Left lobe of liver (tissue), 2 donors: ENCODE measurements around the gene PCDHGB2. TPM values are rescaled to one million over a fixed set of nuclear protein-coding genes. Genes with fewer than 3 reads are reported as not detected.
"Not testable (repeated sequence)": the region's sequence is repeated elsewhere in the genome, so short reads cannot be mapped to it uniquely, and the experiment has no call there.

Experiments
- ATAC-seq: fragments of 200-7000 bp; cut with Tn5 transposase; one replicate; pipeline ENCODE4 v1.9.1; 2020; ENCODE audit warnings: mild to moderate bottlenecking, moderate library complexity
- DNase-seq: peaks from one replicate; pipeline ENCODE4 v3.0.0-alpha.2; 2020; ENCODE audit warnings: low spot score
- total RNA-seq: library from RNA; stranded (reverse); gene quantifications from one replicate; pipeline ENCODE4 v1.2.1, GENCODE V29; 2021
- donor health status: DM: no; HTN: no; CAD: no; lungs with moderate emphysema.
- donor health status: DM: no; HTN: yes; CAD: no.

Gene PCDHGB2
- total RNA-seq, 1 donor from 2014 or later, result 0.81 TPM

DNA sequence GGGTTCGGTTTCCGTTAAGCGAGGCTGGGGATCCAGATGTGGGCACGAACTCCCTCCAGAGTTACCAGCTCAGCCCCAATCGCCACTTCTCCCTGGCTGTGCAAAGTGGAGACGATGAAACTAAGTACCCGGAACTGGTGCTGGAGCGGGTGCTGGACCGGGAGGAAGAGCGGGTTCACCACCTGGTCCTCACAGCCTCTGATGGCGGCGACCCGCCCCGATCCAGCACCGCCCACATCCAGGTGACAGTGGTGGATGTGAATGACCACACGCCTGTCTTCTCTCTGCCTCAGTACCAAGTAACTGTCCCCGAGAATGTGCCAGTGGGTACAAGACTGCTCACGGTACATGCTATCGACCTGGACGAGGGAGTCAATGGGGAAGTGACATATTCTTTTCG is 23.6 kb downstream of the PCDHGB2 start:
- ATAC-seq (no peak), DNase-seq (no peak)

DNA sequence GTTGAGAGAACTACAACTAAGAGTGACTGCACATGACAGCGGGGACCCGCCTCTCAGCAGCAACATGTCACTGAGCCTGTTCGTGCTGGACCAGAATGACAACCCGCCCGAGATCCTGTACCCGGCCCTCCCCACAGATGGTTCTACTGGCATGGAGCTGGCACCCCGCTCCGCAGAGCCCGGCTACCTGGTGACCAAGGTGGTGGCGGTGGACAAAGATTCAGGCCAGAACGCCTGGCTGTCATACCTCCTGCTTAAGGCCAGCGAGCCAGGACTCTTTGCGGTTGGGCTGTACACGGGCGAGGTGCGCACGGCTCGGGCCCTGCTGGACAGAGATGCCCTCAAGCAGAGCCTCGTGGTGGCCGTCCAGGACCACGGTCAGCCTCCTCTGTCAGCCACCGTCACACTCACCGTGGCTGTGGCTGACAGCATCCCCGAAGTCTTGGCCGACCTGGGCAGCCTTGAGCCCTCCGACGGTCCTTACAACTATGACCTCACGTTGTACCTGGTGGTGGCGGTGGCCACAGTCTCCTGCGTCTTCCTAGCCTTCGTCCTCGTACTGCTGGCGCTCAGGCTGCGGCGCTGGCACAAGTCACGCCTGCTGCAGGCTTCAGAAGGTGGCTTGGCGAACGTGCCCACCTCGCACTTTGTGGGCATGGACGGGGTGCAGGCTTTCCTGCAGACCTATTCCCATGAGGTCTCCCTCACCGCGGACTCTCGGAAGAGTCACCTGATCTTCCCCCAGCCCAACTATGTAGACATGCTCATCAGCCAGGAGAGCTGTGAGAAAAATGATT is 24.9 kb downstream of the PCDHGB2 start:
- DNase-seq (no peak), ATAC-seq (no peak)

DNA sequence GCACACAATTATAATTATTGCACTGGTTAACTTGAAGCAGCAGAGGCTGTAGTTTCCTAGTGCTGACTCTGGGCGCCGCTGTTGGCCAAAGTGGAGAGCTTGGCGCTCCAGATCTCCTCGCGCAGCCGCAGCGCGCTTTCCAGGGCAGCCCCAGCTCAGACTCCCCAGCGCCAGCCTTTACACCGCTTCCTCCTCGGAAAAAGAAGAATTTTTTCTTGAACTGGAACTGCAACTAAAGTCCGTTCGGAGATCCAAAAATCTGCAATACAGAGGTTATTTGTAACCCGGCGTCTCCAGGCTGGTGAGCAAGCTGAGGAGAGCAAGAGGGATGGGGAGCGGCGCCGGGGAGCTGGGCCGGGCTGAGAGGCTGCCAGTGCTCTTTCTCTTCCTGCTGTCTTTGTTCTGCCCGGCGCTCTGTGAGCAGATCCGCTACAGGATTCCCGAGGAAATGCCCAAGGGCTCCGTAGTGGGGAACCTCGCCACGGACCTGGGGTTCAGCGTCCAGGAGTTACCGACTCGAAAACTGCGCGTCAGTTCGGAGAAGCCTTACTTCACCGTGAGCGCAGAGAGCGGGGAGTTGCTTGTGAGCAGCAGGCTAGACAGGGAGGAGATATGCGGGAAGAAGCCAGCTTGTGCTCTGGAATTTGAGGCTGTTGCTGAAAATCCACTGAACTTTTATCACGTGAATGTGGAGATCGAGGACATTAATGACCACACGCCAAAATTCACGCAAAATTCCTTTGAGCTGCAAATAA is 27.9 kb downstream of the PCDHGB2 start, which contains the start of gene PCDHGB4:
Gene PCDHGB4 (plus strand): TSS at position 142 of the 755 bp plus-strand sequence. CDS start 187 bp downstream, at position 329.
- peak; percentile 97 for ATAC-seq
- not testable (repeated sequence) for DNase-seq

DNA sequence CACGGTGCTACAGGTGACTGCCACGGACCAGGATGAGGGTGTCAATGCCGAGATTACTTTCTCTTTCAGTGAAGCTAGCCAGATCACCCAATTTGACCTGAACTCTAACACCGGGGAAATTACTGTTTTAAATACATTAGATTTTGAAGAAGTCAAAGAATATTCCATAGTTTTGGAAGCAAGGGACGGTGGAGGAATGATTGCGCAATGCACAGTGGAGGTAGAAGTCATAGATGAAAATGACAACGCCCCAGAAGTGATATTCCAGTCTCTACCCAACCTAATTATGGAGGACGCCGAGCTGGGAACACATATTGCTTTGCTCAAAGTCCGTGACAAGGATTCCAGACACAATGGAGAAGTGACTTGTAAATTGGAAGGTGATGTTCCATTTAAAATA is 28.9 kb downstream of the PCDHGB2 start:
- DNase-seq (no peak), ATAC-seq (no peak)

DNA sequence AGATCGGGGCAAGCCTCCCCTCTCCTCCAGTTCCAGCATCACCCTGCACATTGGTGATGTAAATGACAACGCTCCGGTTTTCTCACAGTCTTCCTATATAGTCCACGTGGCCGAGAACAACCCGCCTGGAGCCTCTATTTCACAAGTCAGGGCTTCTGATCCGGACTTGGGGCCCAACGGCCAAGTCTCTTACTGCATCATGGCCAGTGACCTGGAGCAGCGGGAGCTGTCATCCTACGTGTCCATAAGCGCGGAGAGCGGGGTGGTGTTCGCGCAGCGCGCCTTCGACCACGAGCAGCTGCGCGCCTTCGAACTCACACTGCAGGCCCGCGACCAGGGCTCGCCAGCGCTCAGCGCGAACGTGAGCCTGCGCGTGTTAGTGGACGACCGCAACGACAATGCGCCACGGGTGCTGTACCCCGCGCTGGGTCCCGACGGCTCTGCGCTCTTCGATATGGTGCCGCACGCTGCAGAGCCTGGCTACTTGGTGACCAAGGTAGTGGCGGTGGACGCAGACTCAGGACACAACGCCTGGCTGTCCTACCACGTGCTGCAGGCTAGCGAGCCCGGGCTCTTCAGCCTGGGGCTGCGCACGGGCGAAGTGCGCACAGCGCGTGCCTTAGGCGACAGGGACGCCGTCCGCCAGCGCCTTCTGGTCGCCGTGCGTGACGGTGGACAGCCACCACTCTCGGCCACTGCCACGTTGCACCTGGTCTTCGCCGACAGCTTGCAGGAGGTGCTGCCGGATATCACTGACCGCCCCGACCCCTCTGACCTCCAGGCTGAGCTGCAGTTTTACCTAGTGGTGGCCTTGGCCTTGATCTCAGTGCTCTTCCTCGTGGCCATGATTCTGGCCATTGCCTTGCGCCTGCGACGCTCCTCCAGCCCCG is 29.6 kb downstream of the PCDHGB2 start:
- DNase-seq (no peak), ATAC-seq (no peak)

DNA sequence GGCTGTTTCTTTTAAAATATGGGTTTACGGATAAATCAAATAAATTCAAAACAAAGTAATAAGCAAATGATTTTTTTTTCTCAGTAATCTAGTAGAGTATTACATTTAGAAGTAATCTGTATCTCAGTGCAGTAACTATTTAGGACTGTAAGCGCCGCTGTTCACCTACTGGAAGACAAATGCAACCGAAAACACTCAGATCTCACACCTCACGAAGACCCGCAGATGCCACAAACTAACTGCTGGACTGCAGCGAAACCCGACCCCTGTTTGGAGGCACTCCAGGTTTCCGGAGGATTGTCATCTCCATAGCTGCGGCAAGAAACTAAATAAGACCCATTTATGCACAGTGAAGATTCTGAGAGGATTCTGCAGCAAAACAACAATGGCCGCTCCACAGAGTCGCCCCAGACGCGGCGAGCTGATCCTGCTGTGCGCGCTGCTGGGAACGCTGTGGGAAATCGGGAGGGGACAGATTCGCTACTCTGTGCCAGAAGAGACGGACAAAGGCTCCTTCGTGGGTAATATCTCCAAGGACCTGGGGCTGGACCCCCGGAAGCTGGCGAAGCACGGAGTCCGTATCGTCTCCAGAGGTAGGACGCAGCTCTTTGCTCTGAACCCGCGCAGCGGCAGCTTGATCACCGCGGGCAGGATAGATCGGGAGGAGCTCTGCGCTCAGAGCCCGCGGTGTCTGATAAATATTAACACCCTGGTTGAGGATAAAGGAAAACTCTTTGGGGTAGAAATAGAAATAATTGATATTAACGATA is 32.8 kb downstream of the PCDHGB2 start, which contains the start of gene PCDHGA8:
Gene PCDHGA8 (plus strand): TSS at position 205 of the 770 bp plus-strand sequence. CDS start 181 bp downstream, at position 386.
- DNase-seq (no peak), ATAC-seq (no peak)

DNA sequence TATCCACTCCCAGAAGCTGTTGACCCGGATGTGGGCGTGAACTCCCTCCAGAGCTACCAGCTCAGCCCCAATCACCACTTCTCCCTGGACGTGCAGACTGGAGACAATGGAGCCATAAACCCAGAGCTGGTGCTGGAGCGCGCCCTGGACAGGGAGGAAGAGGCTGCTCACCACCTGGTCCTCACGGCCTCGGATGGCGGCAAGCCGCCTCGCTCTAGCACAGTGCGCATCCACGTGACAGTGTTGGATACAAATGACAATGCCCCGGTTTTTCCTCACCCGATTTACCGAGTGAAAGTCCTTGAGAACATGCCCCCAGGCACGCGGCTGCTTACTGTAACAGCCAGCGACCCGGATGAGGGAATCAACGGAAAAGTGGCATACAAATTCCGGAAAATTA is 33.5 kb downstream of the PCDHGB2 start:
- DNase-seq (no peak), ATAC-seq (no peak)

DNA sequence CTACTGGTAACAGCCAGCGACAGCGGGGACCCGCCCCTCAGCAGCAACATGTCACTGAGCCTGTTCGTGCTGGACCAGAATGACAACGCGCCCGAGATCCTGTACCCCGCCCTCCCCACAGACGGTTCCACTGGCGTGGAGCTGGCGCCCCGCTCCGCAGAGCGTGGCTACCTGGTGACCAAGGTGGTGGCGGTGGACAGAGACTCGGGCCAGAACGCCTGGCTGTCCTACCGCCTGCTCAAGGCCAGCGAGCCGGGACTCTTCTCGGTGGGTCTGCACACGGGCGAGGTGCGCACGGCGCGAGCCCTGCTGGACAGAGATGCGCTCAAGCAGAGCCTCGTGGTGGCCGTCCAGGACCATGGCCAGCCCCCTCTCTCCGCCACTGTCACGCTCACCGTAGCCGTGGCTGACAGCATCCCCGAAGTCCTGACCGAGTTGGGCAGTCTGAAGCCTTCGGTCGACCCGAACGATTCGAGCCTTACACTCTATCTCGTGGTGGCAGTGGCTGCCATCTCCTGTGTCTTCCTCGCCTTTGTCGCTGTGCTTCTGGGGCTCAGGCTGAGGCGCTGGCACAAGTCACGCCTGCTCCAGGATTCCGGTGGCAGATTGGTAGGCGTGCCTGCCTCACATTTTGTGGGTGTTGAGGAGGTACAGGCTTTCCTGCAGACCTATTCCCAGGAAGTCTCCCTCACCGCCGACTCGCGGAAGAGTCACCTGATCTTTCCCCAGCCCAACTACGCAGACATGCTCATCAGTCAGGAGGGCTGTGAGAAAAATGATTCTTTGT is 34.8 kb downstream of the PCDHGB2 start:
- DNase-seq, ATAC-seq: not testable (repeated sequence)

DNA sequence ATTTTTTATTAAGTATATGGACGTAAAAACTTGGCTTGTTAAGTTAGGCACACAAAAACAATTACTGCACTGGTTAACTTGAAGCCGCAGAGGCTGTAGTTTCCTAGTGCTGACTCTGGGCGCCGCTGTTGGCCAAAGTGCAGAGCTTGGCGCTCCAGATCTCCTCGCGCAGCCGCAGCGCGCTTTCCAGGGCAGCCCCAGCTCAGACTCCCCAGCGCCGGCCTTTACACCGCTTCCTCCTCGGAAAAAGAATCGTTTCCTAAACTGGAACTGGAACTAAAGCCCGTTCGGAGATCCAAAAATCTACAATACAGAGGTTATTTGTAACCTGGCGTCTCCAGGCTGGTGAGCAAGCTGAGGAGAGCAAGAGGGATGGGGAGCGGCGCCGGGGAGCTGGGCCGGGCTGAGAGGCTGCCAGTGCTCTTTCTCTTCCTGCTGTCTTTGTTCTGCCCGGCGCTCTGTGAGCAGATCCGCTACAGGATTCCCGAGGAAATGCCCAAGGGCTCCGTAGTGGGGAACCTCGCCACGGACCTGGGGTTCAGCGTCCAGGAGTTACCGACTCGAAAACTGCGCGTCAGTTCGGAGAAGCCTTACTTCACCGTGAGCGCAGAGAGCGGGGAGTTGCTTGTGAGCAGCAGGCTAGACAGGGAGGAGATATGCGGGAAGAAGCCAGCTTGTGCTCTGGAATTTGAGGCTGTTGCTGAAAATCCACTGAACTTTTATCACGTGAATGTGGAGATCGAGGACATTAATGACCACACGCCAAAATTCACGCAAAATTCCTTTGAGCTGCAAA is 38.2 kb downstream of the PCDHGB2 start, which contains the start of gene PCDHGB5:
Gene PCDHGB5 (plus strand): TSS at position 192 of the 796 bp plus-strand sequence. CDS start 181 bp downstream, at position 373.
- ATAC-seq (peak; percentile 99), DNase-seq (peak; percentile 64)

DNA sequence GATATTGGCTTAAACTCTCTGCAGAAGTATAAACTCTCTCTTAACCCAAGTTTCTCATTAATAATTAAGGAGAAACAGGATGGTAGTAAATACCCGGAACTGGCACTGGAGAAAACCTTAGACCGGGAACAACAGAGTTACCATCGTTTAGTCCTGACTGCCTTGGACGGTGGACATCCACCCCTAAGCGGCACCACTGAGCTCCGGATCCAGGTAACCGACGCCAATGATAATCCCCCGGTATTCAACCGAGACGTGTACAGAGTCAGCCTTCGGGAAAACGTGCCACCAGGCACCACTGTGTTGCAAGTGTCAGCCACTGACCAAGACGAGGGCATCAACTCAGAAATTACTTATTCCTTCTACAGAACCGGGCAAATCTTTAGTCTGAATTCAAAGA is 38.8 kb downstream of the PCDHGB2 start:
- ATAC-seq (no peak), DNase-seq (no peak)

DNA sequence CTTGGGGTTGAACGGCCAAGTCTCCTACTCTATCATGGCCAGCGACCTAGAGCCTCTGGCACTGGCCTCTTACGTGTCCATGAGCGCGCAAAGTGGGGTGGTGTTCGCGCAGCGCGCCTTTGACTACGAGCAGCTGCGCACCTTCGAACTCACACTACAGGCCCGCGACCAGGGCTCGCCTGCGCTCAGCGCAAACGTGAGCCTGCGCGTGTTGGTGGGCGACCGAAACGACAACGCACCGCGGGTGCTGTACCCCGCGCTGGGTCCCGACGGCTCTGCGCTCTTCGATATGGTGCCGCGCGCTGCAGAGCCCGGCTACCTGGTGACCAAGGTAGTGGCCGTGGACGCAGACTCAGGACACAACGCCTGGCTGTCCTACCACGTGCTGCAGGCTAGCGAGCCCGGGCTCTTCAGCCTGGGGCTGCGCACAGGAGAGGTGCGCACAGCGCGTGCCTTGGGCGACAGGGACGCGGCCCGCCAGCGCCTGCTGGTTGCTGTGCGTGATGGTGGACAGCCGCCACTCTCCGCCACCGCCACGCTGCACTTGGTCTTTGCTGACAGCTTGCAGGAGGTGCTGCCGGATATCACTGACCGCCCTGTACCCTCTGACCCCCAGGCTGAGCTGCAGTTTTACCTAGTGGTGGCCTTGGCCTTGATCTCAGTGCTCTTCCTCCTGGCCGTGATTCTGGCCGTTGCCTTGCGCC is 39.9 kb downstream of the PCDHGB2 start:
- ATAC-seq, result no peak
- DNase-seq, result no peak

DNA sequence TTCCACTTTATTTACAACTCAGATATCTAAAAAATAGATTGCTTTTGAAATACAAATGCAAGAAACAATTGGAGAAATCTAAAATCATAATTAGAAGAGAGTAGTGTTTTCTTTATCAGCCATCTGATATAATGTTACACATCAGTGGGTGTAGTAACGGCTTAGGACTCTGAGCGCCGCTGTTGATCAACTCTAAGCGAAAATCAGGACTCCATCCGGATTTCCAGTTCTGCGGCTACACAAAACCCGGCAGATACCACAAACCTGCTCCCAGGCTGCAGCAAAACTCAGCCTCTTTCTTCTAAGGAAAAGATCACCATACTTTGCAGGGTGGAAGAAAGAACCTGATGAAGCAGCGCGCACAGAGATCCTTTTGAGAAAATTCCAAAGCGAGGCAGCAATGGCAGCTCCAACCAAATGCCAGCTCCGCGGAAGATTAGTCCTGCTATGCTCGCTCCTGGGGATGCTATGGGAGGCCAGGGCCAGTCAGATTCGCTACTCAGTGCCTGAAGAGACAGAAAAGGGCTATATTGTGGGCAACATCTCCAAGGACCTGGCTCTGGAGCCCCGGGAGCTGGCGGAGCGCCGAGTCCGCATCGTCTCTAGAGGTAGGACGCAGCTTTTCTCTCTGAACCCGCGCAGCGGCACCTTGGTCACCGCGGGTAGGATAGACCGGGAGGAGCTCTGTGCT is 42.9 kb downstream of the PCDHGB2 start, which contains the start of gene PCDHGA9:
Gene PCDHGA9 (plus strand): TSS at position 226 of the 691 bp plus-strand sequence. CDS start 175 bp downstream, at position 401.
- DNase-seq (no peak), ATAC-seq (peak; percentile 66)

DNA sequence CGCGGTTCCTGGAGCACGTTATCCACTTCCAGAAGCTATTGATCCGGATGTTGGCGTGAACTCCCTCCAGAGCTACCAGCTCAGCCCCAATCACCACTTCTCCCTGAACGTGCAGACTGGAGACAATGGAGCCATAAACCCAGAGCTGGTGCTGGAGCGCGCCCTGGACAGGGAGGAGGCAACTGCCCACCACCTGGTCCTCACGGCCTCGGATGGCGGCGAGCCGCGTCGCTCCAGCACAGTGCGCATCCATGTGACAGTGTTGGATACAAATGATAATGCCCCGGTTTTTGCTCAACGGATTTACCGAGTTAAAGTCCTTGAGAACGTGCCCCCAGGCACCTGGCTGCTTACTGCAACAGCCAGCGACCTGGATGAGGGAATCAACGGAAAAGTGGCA is 43.6 kb downstream of the PCDHGB2 start:
- DNase-seq, result no peak
- ATAC-seq, result no peak

DNA sequence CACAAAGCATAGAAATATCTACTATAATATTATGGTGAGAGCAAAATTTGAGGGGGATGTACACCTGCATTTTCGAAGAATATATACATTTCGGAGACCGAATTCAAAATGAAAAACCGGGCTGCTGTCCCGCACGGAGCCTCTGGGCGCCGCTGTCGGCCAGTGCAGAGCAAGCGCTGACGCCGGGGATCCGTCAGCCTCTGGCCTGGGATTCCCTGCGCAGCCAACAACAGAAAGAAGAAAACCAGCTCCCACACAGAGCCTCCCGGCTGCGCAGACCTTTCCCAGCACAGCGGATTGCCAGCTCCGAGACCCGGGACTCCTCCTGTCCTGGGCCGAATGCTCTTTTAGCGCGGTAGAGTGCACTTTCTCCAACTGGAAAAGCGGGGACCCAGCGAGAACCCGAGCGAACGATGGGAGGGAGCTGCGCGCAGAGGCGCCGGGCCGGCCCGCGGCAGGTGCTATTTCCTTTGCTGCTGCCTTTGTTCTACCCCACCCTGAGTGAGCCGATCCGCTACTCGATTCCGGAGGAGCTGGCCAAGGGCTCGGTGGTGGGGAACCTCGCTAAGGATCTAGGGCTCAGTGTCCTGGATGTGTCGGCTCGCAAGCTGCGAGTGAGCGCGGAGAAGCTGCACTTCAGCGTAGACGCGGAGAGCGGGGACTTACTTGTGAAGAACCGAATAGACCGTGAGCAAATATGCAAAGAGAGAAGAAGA is 48.2 kb downstream of the PCDHGB2 start, which contains the start of gene PCDHGB6:
Gene PCDHGB6 (plus strand): TSS at position 232 of the 716 bp plus-strand sequence. CDS start 182 bp downstream, at position 414.
- DNase-seq, result peak; percentile 60
- ATAC-seq, result peak; percentile 94

DNA sequence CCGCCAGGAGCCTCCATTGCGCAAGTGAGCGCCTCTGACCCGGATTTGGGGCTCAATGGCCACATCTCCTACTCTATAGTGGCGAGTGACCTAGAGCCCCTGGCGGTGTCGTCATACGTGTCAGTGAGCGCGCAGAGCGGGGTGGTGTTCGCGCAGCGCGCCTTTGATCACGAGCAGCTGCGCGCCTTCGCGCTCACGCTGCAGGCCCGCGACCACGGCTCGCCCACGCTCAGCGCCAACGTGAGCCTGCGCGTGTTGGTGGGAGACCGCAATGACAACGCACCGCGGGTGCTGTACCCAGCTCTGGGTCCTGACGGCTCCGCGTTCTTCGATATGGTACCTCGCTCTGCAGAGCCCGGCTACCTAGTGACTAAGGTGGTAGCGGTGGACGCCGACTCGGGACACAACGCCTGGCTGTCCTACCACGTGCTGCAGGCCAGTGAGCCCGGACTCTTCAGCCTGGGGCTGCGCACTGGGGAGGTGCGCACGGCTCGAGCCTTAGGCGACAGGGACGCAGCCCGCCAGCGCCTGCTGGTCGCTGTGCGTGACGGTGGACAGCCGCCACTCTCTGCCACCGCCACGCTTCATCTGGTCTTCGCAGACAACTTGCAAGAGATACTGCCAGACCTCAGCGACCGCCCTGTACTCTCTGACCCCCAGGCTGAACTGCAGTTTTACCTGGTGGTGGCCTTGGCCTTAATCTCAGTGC is 50.0 kb downstream of the PCDHGB2 start:
- no peak for DNase-seq
- ATAC-seq, result no peak
